Endothelial cell of umbilical vein (primary cell): Measurements from ENCODE around the gene TWIST2.

Experiments used
- FOS ChIP-seq: IDR thresholded peaks from 2 replicates; pipeline ENCODE4 v1.6.1; 2011; ENCODE audit warnings: mild to moderate bottlenecking, low read length, moderate library complexity, borderline replicate concordance; ENCODE audit not compliant: insufficient read depth
- POLR2A ChIP-seq: IDR thresholded peaks from 2 replicates; pipeline ENCODE4 v1.6.1; 2012; ENCODE audit warnings: low read depth, mild to moderate bottlenecking, control low read depth, low read length
- TF ChIP-seq, protein P1 (sequence below), 2 donors: IDR thresholded peaks; 1 replicate in 1 of 2; 2 replicates in 1 of 2; pipeline ENCODE4 v1.5.1; 2011; ENCODE audit warnings: low read length in 2 of 2, mild to moderate bottlenecking in 2 of 2, moderate library complexity in 2 of 2, control low read depth in 1 of 2, inconsistent platforms in 1 of 2, low read depth in 1 of 2; ENCODE audit not compliant: insufficient read depth in 1 of 2; ENCODE audit errors: extremely low read depth in 1 of 2

DNA sequence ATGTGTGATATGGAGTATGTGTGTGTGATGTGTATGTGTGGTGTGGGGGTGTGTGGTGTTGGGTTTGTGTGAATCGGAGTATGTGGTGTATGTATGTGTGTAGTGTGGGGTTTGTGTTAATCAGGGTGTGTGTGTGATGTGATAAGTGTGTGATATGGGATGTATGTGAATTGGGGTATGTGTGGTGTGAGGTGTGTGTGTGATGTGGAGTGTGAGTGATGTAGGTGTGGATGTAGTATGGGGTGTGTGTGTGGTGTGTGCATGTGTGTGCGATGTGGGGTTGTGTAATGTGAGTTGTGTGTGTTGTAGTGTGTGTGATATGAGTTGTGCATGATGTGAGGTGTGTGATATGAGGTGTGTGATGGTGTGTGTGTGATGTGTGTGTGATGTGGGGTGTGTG, 54.4 kb downstream of the TWIST2 start:
- TF ChIP-seq, protein P1, sequence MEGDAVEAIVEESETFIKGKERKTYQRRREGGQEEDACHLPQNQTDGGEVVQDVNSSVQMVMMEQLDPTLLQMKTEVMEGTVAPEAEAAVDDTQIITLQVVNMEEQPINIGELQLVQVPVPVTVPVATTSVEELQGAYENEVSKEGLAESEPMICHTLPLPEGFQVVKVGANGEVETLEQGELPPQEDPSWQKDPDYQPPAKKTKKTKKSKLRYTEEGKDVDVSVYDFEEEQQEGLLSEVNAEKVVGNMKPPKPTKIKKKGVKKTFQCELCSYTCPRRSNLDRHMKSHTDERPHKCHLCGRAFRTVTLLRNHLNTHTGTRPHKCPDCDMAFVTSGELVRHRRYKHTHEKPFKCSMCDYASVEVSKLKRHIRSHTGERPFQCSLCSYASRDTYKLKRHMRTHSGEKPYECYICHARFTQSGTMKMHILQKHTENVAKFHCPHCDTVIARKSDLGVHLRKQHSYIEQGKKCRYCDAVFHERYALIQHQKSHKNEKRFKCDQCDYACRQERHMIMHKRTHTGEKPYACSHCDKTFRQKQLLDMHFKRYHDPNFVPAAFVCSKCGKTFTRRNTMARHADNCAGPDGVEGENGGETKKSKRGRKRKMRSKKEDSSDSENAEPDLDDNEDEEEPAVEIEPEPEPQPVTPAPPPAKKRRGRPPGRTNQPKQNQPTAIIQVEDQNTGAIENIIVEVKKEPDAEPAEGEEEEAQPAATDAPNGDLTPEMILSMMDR (IDR thresholded peaks at IDR 0.05; ENCODE audit: extremely low read depth in 1 of 2, insufficient read depth in 1 of 2, low read depth in 1 of 2, low read length in 2 of 2): no peak
- TF ChIP-seq FOS (no peak), POLR2A (no peak)
